GM23338 (cell line): Measurements from ENCODE around the gene RAB11FIP4. TPM values are rescaled to one million over a fixed set of nuclear protein-coding genes. Genes with fewer than 3 reads are reported as not detected.

Experiments used
- ATAC-seq: fragments of 200-7000 bp; cut with Tn5 transposase; 3 replicates; pipeline ENCODE4 v1.9.1; 2020
- DNase-seq: peaks from one replicate; pipeline ENCODE4 v3.0.0-alpha.2; 2015; ENCODE audit warnings: low spot score
- H2AFZ ChIP-seq: fragments of 200-600 bp; sonication (generic); 2 replicates; pipeline ENCODE4 v1.8.0; 2016; ENCODE audit warnings: antibody characterized with exemption, mild to moderate bottlenecking, moderate library complexity
- H3F3A ChIP-seq: fragments of 200-600 bp; sonication (generic); replicated peaks from 2 replicates; pipeline ENCODE4 v1.8.0; 2017; ENCODE audit warnings: antibody characterized with exemption, mixed run types, low read depth
- H3K27ac ChIP-seq: fragments of 200-600 bp; sonication (generic); 2 replicates; pipeline ENCODE4 v1.6.1; 2016; ENCODE audit warnings: low read depth
- H3K27me3 ChIP-seq: fragments of 200-600 bp; sonication (generic); 2 replicates; pipeline ENCODE4 v1.8.0; 2016; ENCODE audit warnings: mild to moderate bottlenecking, mixed run types, moderate library complexity; ENCODE audit not compliant: insufficient read depth
- H3K36me3 ChIP-seq: fragments of 200-600 bp; sonication (generic); 2 replicates; pipeline ENCODE4 v1.8.0; 2016; ENCODE audit warnings: mild to moderate bottlenecking; ENCODE audit not compliant: insufficient read depth
- H3K4me1 ChIP-seq: fragments of 200-600 bp; sonication (generic); 2 replicates; pipeline ENCODE4 v1.8.0; 2016; ENCODE audit warnings: mild to moderate bottlenecking, moderate library complexity; ENCODE audit not compliant: insufficient read depth
- H3K4me2 ChIP-seq: fragments of 200-600 bp; sonication (generic); 2 replicates; pipeline ENCODE4 v1.7.1; 2017; ENCODE audit warnings: mixed run types
- H3K4me3 ChIP-seq: fragments of 200-600 bp; sonication (generic); 2 replicates; pipeline ENCODE4 v1.6.1; 2016; ENCODE audit warnings: mixed run types
- H3K79me2 ChIP-seq: fragments of 200-600 bp; sonication (generic); replicated peaks from 2 replicates; pipeline ENCODE4 v1.8.0; 2017; ENCODE audit warnings: mild to moderate bottlenecking; ENCODE audit not compliant: insufficient read depth
- H3K9me2 ChIP-seq: fragments of 200-600 bp; sonication (generic); 2 replicates; pipeline ENCODE4 v1.8.0; 2017; ENCODE audit not compliant: insufficient read depth
- H4K20me1 ChIP-seq: fragments of 200-600 bp; sonication (generic); replicated peaks from 2 replicates; pipeline ENCODE4 v1.8.0; 2017; ENCODE audit warnings: mild to moderate bottlenecking; ENCODE audit not compliant: insufficient read depth
- H3K27ac Mint-ChIP-seq: 2 replicates; pipeline ENCODE4 v1.8.0; 2020; ENCODE audit warnings: inconsistent platforms, mild to moderate bottlenecking, moderate library complexity, mixed read lengths
- H3K27me3 Mint-ChIP-seq: 3 replicates; pipeline ENCODE4 v1.8.0; 2022; ENCODE audit warnings: low read depth, mild to moderate bottlenecking, moderate library complexity, mixed read lengths, inconsistent platforms; ENCODE audit not compliant: insufficient read depth, poor library complexity
- H3K36me3 Mint-ChIP-seq: 3 replicates; pipeline ENCODE4 v1.8.0; 2021; ENCODE audit warnings: low read depth, mild to moderate bottlenecking, inconsistent platforms, moderate library complexity, mixed read lengths
- H3K4me1 Mint-ChIP-seq: 3 replicates; pipeline ENCODE4 v1.8.0; 2020; ENCODE audit warnings: mild to moderate bottlenecking, inconsistent platforms, mixed read lengths
- H3K4me3 Mint-ChIP-seq: 3 replicates; pipeline ENCODE4 v1.8.0; 2021; ENCODE audit warnings: moderate library complexity, mild to moderate bottlenecking, inconsistent platforms, mixed read lengths
- H3K9me3 Mint-ChIP-seq: 3 replicates; pipeline ENCODE4 v1.8.0; 2020; ENCODE audit warnings: moderate library complexity, mild to moderate bottlenecking, inconsistent platforms, mixed read lengths
- CREB1 ChIP-seq: fragments of 250-450 bp; sonication (Bioruptor Pico); IDR thresholded peaks from 2 replicates; pipeline ENCODE4 v1.5.0; 2020; ENCODE audit warnings: low read depth, mild to moderate bottlenecking, moderate library complexity
- CTCF ChIP-seq, 2 experiments: fragments of 200-600 bp in 1 of 2; sonication (generic) in 1 of 2; conservative IDR thresholded peaks; 2 replicates each; pipeline versions ENCODE4 v1.5.1 to v1.6.1; 2016 to 2017; ENCODE audit warnings: antibody characterized with exemption in 2 of 2, low read depth in 2 of 2, mild to moderate bottlenecking in 2 of 2, moderate library complexity in 1 of 2
- EZH2 ChIP-seq: fragments of 200-600 bp; sonication (generic); IDR thresholded peaks from one replicate; pipeline ENCODE4 v1.8.0; 2017; ENCODE audit warnings: antibody characterized with exemption, mild to moderate bottlenecking, low read depth; ENCODE audit not compliant: unreplicated experiment
- EZH2phosphoT487 ChIP-seq: fragments of 200-600 bp; sonication (generic); IDR thresholded peaks from one replicate; pipeline ENCODE4 v1.8.1; 2018; ENCODE audit warnings: antibody characterized with exemption; ENCODE audit not compliant: unreplicated experiment
- JUNB ChIP-seq: IDR thresholded peaks from one replicate; pipeline ENCODE4 v1.6.1; 2016; ENCODE audit warnings: antibody characterized with exemption; ENCODE audit not compliant: unreplicated experiment
- POLR2AphosphoS5 ChIP-seq: IDR thresholded peaks from 2 replicates; pipeline ENCODE4 v1.6.1; 2016; ENCODE audit warnings: antibody characterized with exemption, low read depth
- STAT1 ChIP-seq: IDR thresholded peaks from one replicate; pipeline ENCODE4 v1.6.1; 2016; ENCODE audit warnings: antibody characterized with exemption; ENCODE audit not compliant: unreplicated experiment
- ZNF114 ChIP-seq: fragments of 250-450 bp; sonication (Bioruptor Pico); IDR thresholded peaks from 2 replicates; pipeline ENCODE4 v1.5.0; 2020; ENCODE audit warnings: mild to moderate bottlenecking, moderate library complexity
- ZNF331 ChIP-seq: fragments of 250-450 bp; sonication (Bioruptor Pico); IDR thresholded peaks from 2 replicates; pipeline ENCODE4 v1.5.0; 2020; ENCODE audit warnings: low read depth, mild to moderate bottlenecking, moderate library complexity
- polyA plus RNA-seq: library from polyadenylated mRNA; unstranded; fragments of >200 nt; fragmentation: Nextera tagmentation; extraction: Ambion mirVana; gene quantifications from 2 replicates; pipeline ENCODE4 v1.2.1, GENCODE V29; 2016
- total RNA-seq: library from RNA; depleted of rRNA; stranded (reverse); fragments of >200 nt; shearing (Covaris generic); gene quantifications from 2 replicates; pipeline ENCODE4 v1.2.3, GENCODE V29; 2014
- TF ChIP-seq, protein P1 (sequence below): fragments of 250-450 bp; sonication (Bioruptor Pico); IDR thresholded peaks from 2 replicates; pipeline ENCODE4 v1.5.0; 2020; ENCODE audit warnings: mild to moderate bottlenecking, moderate library complexity
- TF ChIP-seq, protein P2 (sequence below): IDR thresholded peaks from 2 replicates; pipeline ENCODE4 v1.6.1; 2016; ENCODE audit warnings: antibody characterized with exemption
- TF ChIP-seq, protein P3 (sequence below): IDR thresholded peaks from one replicate; pipeline ENCODE4 v1.6.1; 2018; ENCODE audit warnings: antibody characterized with exemption; ENCODE audit not compliant: unreplicated experiment

The RAB11FIP4 gene
- total and polyA plus RNA-seq, 2 experiments from 2014 or later = 26.0 to 65.6 TPM

GRCh38 chr17:31509095-31509804 lies 117.8 kb downstream of the RAB11FIP4 start (continued):
- TF ChIP-seq, protein P1, sequence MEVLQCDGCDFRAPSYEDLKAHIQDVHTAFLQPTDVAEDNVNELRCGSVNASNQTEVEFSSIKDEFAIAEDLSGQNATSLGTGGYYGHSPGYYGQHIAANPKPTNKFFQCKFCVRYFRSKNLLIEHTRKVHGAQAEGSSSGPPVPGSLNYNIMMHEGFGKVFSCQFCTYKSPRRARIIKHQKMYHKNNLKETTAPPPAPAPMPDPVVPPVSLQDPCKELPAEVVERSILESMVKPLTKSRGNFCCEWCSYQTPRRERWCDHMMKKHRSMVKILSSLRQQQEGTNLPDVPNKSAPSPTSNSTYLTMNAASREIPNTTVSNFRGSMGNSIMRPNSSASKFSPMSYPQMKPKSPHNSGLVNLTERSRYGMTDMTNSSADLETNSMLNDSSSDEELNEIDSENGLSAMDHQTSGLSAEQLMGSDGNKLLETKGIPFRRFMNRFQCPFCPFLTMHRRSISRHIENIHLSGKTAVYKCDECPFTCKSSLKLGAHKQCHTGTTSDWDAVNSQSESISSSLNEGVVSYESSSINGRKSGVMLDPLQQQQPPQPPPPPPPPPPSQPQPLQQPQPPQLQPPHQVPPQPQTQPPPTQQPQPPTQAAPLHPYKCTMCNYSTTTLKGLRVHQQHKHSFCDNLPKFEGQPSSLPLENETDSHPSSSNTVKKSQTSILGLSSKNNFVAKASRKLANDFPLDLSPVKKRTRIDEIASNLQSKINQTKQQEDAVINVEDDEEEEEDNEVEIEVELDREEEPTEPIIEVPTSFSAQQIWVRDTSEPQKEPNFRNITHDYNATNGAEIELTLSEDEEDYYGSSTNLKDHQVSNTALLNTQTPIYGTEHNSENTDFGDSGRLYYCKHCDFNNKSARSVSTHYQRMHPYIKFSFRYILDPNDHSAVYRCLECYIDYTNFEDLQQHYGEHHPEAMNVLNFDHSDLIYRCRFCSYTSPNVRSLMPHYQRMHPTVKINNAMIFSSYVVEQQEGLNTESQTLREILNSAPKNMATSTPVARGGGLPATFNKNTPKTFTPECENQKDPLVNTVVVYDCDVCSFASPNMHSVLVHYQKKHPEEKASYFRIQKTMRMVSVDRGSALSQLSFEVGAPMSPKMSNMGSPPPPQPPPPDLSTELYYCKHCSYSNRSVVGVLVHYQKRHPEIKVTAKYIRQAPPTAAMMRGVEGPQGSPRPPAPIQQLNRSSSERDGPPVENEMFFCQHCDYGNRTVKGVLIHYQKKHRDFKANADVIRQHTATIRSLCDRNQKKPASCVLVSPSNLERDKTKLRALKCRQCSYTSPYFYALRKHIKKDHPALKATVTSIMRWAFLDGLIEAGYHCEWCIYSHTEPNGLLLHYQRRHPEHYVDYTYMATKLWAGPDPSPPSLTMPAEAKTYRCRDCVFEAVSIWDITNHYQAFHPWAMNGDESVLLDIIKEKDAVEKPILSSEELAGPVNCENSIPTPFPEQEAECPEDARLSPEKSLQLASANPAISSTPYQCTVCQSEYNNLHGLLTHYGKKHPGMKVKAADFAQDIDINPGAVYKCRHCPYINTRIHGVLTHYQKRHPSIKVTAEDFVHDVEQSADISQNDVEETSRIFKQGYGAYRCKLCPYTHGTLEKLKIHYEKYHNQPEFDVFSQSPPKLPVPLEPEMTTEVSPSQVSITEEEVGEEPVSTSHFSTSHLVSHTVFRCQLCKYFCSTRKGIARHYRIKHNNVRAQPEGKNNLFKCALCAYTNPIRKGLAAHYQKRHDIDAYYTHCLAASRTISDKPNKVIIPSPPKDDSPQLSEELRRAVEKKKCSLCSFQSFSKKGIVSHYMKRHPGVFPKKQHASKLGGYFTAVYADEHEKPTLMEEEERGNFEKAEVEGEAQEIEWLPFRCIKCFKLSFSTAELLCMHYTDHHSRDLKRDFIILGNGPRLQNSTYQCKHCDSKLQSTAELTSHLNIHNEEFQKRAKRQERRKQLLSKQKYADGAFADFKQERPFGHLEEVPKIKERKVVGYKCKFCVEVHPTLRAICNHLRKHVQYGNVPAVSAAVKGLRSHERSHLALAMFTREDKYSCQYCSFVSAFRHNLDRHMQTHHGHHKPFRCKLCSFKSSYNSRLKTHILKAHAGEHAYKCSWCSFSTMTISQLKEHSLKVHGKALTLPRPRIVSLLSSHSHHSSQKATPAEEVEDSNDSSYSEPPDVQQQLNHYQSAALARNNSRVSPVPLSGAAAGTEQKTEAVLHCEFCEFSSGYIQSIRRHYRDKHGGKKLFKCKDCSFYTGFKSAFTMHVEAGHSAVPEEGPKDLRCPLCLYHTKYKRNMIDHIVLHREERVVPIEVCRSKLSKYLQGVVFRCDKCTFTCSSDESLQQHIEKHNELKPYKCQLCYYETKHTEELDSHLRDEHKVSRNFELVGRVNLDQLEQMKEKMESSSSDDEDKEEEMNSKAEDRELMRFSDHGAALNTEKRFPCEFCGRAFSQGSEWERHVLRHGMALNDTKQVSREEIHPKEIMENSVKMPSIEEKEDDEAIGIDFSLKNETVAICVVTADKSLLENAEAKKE (CRISPR knock-in tag) = no peak
- TF ChIP-seq CREB1 (CRISPR knock-in tag) (no peak), JUNB (no peak), STAT1 (no peak), EZH2phosphoT487 (no peak), POLR2AphosphoS5 (no peak), ZNF331 (CRISPR knock-in tag) (no peak)

GRCh38 chr17:31509805-31510177 lies 118.3 kb downstream of the RAB11FIP4 start:
- peaks cover 3% of the 10 kb centered on the region; the same call in 1 of the 2 replicates for H4K20me1 ChIP-seq
- Mint-ChIP-seq H3K27ac (0 out of 2 replicates have a peak overlapping the region, but pooled peaks have one; percentile 44), H3K4me3 (no peak overlapping the region), H3K9me3 (no peaks in the 10 kb centered on the region), H3K4me1 (peaks cover 16% of the 10 kb centered on the region), H3K36me3 (no peaks in the 10 kb centered on the region), H3K27me3 (peaks cover 1% of the 10 kb centered on the region)
- H3K79me2 ChIP-seq = peaks cover 51% of the 10 kb centered on the region
- DNase-seq = no peak
- H3K9me2 ChIP-seq = no peaks in the 10 kb centered on the region
- H3K27ac ChIP-seq = no peak overlapping the region
- H2AFZ ChIP-seq = no peak overlapping the region
- no peaks in the 10 kb centered on the region for H3K36me3 ChIP-seq
- no peak for ATAC-seq
- TF ChIP-seq CTCF (conservative IDR thresholded peaks at IDR 0.05; ENCODE audit: low read depth in 2 of 2) (no peak), ZNF114 (CRISPR knock-in tag) (no peak), EZH2 (no peak)
- TF ChIP-seq, protein P2, sequence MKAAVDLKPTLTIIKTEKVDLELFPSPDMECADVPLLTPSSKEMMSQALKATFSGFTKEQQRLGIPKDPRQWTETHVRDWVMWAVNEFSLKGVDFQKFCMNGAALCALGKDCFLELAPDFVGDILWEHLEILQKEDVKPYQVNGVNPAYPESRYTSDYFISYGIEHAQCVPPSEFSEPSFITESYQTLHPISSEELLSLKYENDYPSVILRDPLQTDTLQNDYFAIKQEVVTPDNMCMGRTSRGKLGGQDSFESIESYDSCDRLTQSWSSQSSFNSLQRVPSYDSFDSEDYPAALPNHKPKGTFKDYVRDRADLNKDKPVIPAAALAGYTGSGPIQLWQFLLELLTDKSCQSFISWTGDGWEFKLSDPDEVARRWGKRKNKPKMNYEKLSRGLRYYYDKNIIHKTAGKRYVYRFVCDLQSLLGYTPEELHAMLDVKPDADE = no peak
- TF ChIP-seq, protein P3, sequence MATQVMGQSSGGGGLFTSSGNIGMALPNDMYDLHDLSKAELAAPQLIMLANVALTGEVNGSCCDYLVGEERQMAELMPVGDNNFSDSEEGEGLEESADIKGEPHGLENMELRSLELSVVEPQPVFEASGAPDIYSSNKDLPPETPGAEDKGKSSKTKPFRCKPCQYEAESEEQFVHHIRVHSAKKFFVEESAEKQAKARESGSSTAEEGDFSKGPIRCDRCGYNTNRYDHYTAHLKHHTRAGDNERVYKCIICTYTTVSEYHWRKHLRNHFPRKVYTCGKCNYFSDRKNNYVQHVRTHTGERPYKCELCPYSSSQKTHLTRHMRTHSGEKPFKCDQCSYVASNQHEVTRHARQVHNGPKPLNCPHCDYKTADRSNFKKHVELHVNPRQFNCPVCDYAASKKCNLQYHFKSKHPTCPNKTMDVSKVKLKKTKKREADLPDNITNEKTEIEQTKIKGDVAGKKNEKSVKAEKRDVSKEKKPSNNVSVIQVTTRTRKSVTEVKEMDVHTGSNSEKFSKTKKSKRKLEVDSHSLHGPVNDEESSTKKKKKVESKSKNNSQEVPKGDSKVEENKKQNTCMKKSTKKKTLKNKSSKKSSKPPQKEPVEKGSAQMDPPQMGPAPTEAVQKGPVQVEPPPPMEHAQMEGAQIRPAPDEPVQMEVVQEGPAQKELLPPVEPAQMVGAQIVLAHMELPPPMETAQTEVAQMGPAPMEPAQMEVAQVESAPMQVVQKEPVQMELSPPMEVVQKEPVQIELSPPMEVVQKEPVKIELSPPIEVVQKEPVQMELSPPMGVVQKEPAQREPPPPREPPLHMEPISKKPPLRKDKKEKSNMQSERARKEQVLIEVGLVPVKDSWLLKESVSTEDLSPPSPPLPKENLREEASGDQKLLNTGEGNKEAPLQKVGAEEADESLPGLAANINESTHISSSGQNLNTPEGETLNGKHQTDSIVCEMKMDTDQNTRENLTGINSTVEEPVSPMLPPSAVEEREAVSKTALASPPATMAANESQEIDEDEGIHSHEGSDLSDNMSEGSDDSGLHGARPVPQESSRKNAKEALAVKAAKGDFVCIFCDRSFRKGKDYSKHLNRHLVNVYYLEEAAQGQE = no peak
- no peaks in the 10 kb centered on the region for H3K27me3 ChIP-seq
- H3K4me2 ChIP-seq = no peak overlapping the region
- peaks cover 1% of the 10 kb centered on the region for H3F3A ChIP-seq
- peaks cover 11% of the 10 kb centered on the region for H3K4me1 ChIP-seq
- no peak overlapping the region for H3K4me3 ChIP-seq
